ENCODE measurements around the gene NOXA1.
"Not testable (repeated sequence)": the region's sequence is repeated elsewhere in the genome, so short reads cannot be mapped to it uniquely, and the experiment has no call there.

NOXA1 gene

DNA sequence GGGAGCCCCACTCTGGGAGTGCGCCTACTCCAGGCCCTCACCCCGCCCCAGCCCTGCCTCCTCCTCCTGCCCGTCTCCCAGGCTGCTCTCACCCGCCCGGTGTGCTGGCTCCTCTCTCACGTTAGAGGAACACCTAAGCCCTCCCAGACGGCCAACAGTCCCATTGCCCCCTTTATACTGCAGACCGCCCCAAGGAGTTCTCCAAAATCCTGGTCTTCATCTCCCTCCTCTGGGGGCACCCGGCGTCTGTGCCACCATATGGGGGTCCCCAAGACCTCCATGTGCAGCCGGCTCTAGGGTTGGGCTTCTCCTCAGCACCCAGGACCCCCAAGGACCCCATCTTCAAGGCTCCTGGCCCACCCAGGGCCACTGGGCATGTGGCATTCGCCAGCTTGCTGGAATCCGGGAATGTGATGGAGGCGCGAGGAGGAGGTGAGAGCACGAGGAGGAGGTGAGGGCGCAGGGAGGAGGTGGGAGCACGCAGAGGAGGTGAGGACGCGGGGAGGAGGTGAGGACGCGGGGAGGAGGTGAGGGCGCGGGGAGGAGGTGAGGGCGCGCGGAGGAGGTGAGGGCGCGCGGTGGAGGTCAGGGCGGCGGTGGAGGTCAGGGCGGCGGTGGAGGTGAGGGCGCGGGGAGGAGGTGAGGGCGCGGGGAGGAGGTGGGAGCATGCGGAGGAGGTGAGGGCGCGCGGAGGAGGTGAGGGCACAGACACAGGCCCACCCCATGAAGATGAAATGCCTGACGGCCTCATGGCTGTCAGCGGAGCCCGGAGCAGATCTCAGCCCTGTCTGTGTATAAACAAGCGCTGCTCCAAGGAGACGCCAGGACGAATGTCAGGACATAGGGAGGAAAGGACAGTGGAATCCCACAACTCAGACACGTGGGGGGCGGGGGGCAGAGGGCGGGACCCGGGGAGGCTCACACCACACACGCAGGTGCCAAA lies 41.4 kb upstream of the NOXA1 start:
- no peak overlapping the region for H3K9ac ChIP-seq
- no peaks in the 10 kb centered on the region for H4K20me1 ChIP-seq
- peak overlapping the region; percentile 81 for H3K27ac ChIP-seq
- no peak overlapping the region for H3K4me3 ChIP-seq
- no peak overlapping the region for H3K4me2 ChIP-seq
- peaks cover 4% of the 10 kb centered on the region; the same call in 1 of the 2 replicates for H3K36me3 ChIP-seq
- H3K4me1 ChIP-seq, result peaks cover 45% of the 10 kb centered on the region
- H3K9me3 ChIP-seq, result no peaks in the 10 kb centered on the region
- no peak for TF ChIP-seq Cebpa-rat (IDR thresholded peaks at IDR 0.05)
- no peaks in the 10 kb centered on the region for H3K27me3 ChIP-seq

DNA sequence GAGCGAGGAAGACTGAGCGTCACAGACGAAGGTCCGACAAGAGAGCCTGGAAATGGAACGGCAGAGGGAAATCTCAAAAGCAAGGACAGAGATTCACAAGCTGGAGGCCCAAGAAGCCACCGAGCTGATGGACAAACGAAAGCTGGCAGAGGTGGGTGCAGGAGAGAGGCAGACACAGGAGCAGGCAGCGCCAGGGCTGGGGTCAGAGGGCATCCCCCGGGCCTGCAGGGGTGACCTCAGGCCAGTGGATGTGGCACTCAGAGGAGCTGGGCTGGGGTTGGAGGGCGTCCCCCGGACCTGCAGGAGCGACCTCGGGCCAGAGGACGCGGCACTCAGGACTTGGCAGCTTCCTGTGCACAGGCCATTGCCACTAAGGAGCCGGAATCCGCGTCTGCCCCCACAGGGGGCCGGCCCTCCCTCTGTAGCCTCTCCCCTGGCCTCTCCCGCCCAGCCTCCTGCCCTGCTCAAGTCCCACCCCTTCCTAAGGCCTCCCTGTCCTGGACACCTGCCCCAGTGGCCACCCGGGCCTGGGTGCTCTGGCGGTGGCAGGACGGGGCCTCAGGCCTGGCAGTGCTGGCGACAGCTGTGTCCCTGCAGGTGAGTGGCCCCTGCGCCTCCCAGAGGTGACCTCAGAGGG lies 40.6 kb upstream of the NOXA1 start:
- peaks cover 4% of the 10 kb centered on the region; the same call in 1 of the 2 replicates for H3K36me3 ChIP-seq
- H3K27ac ChIP-seq, result peak overlapping the region; percentile 81
- no peaks in the 10 kb centered on the region for H3K27me3 ChIP-seq
- H3K4me2 ChIP-seq, result peak overlapping the region; percentile 85
- no peak for TF ChIP-seq Cebpa-rat (IDR thresholded peaks at IDR 0.05)
- H3K9ac ChIP-seq, result peak overlapping the region; percentile 58
- no peaks in the 10 kb centered on the region for H4K20me1 ChIP-seq
- H3K4me1 ChIP-seq, result peaks cover 53% of the 10 kb centered on the region
- H3K4me3 ChIP-seq, result no peak overlapping the region
- no peaks in the 10 kb centered on the region for H3K9me3 ChIP-seq

DNA sequence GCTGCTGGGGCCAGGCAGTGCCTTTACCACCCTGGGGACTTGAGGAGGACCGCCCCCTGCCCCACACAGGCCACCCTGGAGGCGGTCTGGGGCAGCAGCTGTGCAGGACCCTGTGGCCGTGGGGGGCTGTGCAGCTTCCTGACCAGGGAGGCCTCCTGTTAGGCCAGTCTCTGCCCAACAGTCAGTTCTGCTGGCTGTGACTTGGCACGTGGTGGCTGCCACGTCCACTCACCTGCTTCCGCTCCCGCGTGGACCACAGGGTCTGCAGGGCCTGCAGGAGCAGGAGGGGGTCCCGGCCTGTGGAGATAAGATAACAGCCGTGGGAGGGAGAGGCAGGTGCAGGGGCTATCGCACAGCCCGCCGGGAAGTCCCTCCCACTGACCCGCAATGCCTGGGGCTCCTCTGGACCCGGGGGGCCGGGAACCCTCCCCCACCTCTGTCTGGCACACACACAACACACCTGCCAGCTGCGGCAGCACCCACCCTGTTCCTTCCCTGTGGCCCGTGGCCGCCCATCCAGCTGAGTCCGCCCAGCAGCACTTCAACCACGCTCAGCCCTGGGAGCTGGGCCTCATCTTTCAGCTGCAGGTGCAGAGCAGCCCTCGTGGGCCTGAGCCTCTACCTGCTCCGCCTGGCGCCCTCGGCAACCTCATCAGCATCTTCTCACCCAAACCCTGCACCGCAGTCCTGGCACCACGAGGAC lies 40.0 kb upstream of the NOXA1 start:
- Histone ChIP-seq H3K36me3 (peaks cover 4% of the 10 kb centered on the region; the same call in 1 of the 2 replicates), H3K4me3 (no peak overlapping the region), H3K27ac (peak overlapping the region; percentile 81), H3K27me3 (no peaks in the 10 kb centered on the region), H3K9me3 (no peaks in the 10 kb centered on the region), H3K4me1 (peaks cover 60% of the 10 kb centered on the region), H4K20me1 (no peaks in the 10 kb centered on the region), H3K4me2 (peak overlapping the region; percentile 85), H3K9ac (peak overlapping the region; percentile 58)
- no peak for TF ChIP-seq Cebpa-rat (IDR thresholded peaks at IDR 0.05)

DNA sequence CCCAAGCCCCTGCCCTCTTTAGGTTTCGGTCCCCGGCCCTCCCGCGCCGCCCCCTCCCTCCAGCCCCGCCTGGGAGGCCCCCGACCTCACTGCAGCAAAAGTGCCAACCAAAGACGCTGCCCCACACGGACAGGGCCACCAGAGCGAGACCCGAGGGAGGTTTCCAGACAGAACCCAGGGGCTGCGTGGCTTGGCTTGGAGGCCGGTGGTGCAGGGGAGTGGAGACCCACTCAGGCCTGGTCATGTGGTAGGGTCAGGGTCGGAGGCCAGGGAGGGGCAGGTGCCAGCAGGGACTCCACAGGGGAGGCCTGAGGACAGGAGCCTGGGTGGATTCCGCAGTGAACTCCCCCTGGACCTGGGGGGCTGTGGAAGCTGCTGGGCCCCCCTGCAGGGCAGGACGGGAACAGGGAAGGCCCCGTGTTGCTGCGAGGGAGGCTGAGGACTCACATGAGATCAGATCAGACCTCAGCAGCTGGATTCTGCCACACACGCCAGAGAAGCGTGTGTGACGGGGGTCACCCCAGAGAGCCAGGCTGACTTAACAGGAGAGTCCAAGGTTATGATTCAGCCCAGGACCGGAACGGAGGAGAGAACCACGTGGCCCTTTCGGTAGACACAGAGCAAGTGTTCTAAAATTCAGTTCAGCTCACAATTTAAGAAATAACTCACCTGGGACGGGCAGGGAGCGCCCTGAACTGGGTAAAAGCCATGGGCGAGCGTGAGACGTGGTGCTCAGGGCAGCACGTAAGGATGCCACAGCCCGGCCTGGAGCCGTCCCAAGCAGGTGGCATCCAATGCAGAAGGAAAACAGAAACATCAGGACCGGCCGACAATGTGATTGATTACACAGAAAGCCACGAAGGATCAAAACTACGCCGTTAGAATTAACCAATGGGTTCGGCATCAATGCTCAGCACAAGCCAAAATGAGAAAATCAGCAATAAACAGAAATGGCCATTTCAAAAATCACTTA lies 39.1 kb upstream of the NOXA1 start:
- H3K36me3 ChIP-seq, result peaks cover 4% of the 10 kb centered on the region; the same call in 1 of the 2 replicates
- H4K20me1 ChIP-seq, result no peaks in the 10 kb centered on the region
- H3K4me2 ChIP-seq, result peak overlapping the region; percentile 85
- TF ChIP-seq Cebpa-rat (IDR thresholded peaks at IDR 0.05), result no peak
- H3K4me1 ChIP-seq, result peaks cover 68% of the 10 kb centered on the region
- H3K9ac ChIP-seq, result peak overlapping the region; percentile 49; the same call in 1 of the 2 replicates
- H3K4me3 ChIP-seq, result no peak overlapping the region
- no peaks in the 10 kb centered on the region for H3K27me3 ChIP-seq
- peak overlapping the region; percentile 78 for H3K27ac ChIP-seq
- no peaks in the 10 kb centered on the region for H3K9me3 ChIP-seq

DNA sequence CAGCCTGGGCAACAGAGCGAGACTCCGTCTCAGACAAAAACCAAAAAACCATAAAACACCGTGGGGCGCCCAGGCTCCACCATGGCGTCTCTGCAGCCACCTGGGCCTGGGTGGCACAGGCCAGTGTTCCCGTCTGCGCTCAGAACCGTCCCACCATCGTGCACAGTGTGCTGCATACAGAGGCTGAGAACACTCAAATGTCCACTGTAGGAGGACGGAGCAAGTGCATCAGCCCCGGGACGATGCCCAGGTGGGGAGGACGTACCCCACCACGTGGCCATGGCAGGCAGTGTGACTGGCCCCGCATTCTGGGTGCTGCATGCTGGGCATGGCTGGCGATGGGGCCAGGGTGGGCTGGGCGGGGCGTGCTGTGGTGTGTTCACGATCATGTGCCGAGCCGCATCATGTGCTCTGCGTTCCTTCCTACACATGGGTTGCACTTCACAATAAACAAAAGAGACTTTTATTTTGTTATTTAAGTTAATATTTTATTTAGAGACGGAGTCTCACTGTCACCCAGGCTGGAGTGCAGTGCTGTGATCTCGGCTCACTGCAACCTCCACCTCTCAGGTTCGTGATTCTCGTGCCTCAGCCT lies 38.0 kb upstream of the NOXA1 start:
- Histone ChIP-seq H3K9me3 (no peaks in the 10 kb centered on the region), H3K4me3 (no peak overlapping the region), H4K20me1 (no peaks in the 10 kb centered on the region), H3K4me2 (peak overlapping the region; percentile 95), H3K27me3 (no peaks in the 10 kb centered on the region), H3K36me3 (no peaks in the 10 kb centered on the region), H3K27ac (no peak overlapping the region), H3K4me1 (peaks cover 79% of the 10 kb centered on the region), H3K9ac (no peak overlapping the region)
- no peak for TF ChIP-seq Cebpa-rat (IDR thresholded peaks at IDR 0.05)

DNA sequence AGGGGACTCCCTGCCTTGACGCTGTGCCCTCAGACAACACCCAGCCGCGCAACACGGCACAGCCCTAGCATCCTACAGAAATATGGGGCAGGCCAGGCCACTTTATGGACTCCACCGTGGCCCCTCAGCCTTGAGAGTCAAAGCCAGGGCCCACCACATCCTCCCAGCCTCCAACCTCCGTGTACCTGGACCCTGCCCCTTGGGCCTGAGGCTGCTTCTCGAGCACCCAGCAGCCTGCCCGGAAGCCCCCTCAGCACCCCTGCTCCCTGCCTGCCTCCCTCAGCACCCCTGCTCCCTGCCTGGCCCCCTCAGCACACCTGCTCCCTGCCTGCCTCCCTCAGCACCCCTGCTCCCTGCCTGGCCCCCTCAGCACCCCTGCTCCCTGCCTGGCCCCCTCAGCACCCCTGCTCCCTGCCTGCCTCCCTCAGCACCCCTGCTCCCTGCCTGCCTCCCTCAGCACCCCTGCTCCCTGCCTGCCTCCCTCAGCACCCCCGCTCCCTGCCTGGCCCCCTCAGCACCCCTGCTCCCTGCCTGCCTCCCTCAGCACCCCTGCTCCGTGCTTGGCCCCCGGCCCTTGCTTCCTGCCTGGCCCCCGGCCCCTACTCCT lies 36.6 kb upstream of the NOXA1 start:
- Histone ChIP-seq H3K4me2 (peak overlapping the region; percentile 95), H3K27ac (peak overlapping the region; percentile 97), H3K4me1 (peaks cover 94% of the 10 kb centered on the region), H3K9ac (peak overlapping the region; percentile 68)
- H3K36me3 ChIP-seq, H3K4me3 ChIP-seq, H3K9me3 ChIP-seq, H4K20me1 ChIP-seq, H3K27me3 ChIP-seq: not testable (repeated sequence)

DNA sequence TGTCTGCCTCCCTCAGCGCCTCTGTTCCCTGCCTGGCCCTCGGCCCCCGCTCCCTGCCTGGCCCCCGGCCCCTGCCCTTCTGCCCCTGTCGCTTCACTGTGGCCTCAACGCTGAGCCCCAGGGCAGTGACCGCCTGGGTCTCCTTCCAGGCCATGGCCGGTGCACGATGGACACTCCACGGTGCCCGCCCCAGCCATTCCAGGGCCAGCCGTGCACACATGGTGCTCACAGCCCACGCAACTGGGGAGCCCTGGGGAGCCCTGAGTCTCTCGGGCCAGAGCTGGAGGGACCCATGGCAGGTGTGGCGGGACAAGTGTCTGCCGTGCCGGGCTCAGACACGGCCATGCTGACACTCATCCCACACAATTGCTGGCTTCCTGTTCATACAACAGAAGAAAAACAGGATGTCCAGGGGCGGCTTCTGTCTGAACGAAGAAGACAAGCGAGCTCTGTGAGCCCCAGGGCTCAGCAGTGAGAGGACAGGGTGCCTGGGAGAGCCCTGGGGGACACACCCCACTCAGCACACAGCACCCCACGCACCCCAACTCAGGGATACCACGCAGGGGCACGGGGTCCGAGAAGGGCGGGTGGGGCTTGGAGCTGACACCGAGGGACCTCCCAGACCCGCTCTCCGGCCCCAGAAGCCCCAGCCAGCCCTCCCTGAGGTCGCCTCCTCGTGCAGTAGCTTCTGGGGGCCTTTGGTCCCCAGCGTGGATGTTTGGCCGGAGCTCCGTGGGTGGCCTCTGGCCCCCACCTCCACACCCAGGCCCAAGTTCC lies 35.9 kb upstream of the NOXA1 start:
- H3K4me2 ChIP-seq, result peak overlapping the region; percentile 95
- H4K20me1 ChIP-seq, result no peaks in the 10 kb centered on the region
- H3K4me1 ChIP-seq, result peaks cover 100% of the 10 kb centered on the region
- TF ChIP-seq Cebpa-rat (IDR thresholded peaks at IDR 0.05), result no peak
- no peak overlapping the region; the same call in 1 of the 2 replicates for H3K4me3 ChIP-seq
- peaks cover 4% of the 10 kb centered on the region; the same call in 1 of the 2 replicates for H3K36me3 ChIP-seq
- H3K27me3 ChIP-seq, result no peaks in the 10 kb centered on the region
- H3K9ac ChIP-seq, result peak overlapping the region; percentile 68
- H3K27ac ChIP-seq, result peak overlapping the region; percentile 97
- H3K9me3 ChIP-seq, result no peaks in the 10 kb centered on the region

All from BLaER1 (cell line).